Glutamatergic neuron (in vitro differentiated cells): ENCODE results near the gene ZNF311. TPM values are rescaled to one million over a fixed set of nuclear protein-coding genes. Genes with fewer than 3 reads are reported as not detected.

Experiments used
- DNase-seq: peaks from one replicate; pipeline ENCODE4 v3.0.0; 2022
- H3K27ac Mint-ChIP-seq: one replicate; pipeline ENCODE4 v1.8.0; 2020; ENCODE audit warnings: mild to moderate bottlenecking, mixed read lengths, inconsistent platforms; ENCODE audit not compliant: unreplicated experiment
- H3K27me3 Mint-ChIP-seq: one replicate; pipeline ENCODE4 v1.8.0; 2020; ENCODE audit warnings: mild to moderate bottlenecking, moderate library complexity, mixed read lengths, inconsistent platforms; ENCODE audit not compliant: unreplicated experiment
- H3K36me3 Mint-ChIP-seq: one replicate; pipeline ENCODE4 v1.8.0; 2020; ENCODE audit warnings: mild to moderate bottlenecking, mixed read lengths, inconsistent platforms; ENCODE audit not compliant: unreplicated experiment
- H3K4me1 Mint-ChIP-seq: one replicate; pipeline ENCODE4 v1.8.0; 2020; ENCODE audit warnings: mild to moderate bottlenecking, low read depth, mixed read lengths, inconsistent platforms; ENCODE audit not compliant: unreplicated experiment
- H3K4me3 Mint-ChIP-seq: one replicate; pipeline ENCODE4 v1.8.0; 2020; ENCODE audit warnings: mild to moderate bottlenecking, mixed read lengths, inconsistent platforms; ENCODE audit not compliant: unreplicated experiment
- H3K9me3 Mint-ChIP-seq: one replicate; pipeline ENCODE4 v1.8.0; 2020; ENCODE audit warnings: mild to moderate bottlenecking, moderate library complexity, mixed read lengths, inconsistent platforms; ENCODE audit not compliant: unreplicated experiment
- CTCF ChIP-seq: fragments of 200-600 bp; sonication (generic); IDR thresholded peaks from one replicate; pipeline ENCODE4 v1.5.0; 2021; ENCODE audit not compliant: partially characterized antibody, unreplicated experiment
- total RNA-seq: library from RNA; stranded (reverse); fragmentation: NEBNext Ultra II Directional; extraction: Animal tissue kit (Norgen Biotek cat#: 25700); gene quantifications from one replicate; pipeline ENCODE4 v1.2.1, GENCODE V29; 2021; ENCODE audit not compliant: unreplicated experiment

ZNF311 gene
- total RNA-seq, 1 donor from 2014 or later = 5.1 TPM

- DNase-seq = no peak
- Mint-ChIP-seq H3K27me3 (peaks cover 22% of the 10 kb centered on the region), H3K4me3 (peak overlapping the region; percentile 90), H3K9me3 (peaks cover 26% of the 10 kb centered on the region), H3K27ac (peak overlapping the region; percentile 24), H3K4me1 (peaks cover 7% of the 10 kb centered on the region), H3K36me3 (peaks cover 4% of the 10 kb centered on the region)
- no peak for TF ChIP-seq CTCF
These were observed 22.4 kb downstream of the ZNF311 start for GRCh38 chr6:28982476-28983266.

GRCh38 chr6:28981833-28982475, 23.2 kb downstream of the ZNF311 start:
- Mint-ChIP-seq H3K27ac (peak overlapping the region; percentile 95), H3K4me3 (peak overlapping the region; percentile 90), H3K36me3 (peaks cover 4% of the 10 kb centered on the region), H3K27me3 (peaks cover 22% of the 10 kb centered on the region), H3K4me1 (peaks cover 7% of the 10 kb centered on the region), H3K9me3 (peaks cover 26% of the 10 kb centered on the region)
- no peak for TF ChIP-seq CTCF
- peak; percentile 76 for DNase-seq

- peaks cover 7% of the 10 kb centered on the region for H3K4me1 Mint-ChIP-seq
These were observed 23.7 kb downstream of the ZNF311 start for GRCh38 chr6:28981431-28981832.

GRCh38 chr6:28980852-28981430, 24.2 kb downstream of the ZNF311 start:
- Mint-ChIP-seq H3K4me1 (peaks cover 7% of the 10 kb centered on the region), H3K27me3 (peaks cover 22% of the 10 kb centered on the region), H3K27ac (peak overlapping the region; percentile 62), H3K4me3 (peak overlapping the region; percentile 90), H3K36me3 (peaks cover 4% of the 10 kb centered on the region), H3K9me3 (peaks cover 26% of the 10 kb centered on the region)
- peak; percentile 69 for DNase-seq
- peak; percentile 57 for TF ChIP-seq CTCF

More at GRCh38 chr6:28981431-28981832, 23.7 kb downstream of the ZNF311 start:
- DNase-seq = peak; percentile 65
- peaks cover 22% of the 10 kb centered on the region for H3K27me3 Mint-ChIP-seq
- TF ChIP-seq CTCF = peak; percentile 34
- peak overlapping the region; percentile 90 for H3K4me3 Mint-ChIP-seq
- peaks cover 26% of the 10 kb centered on the region for H3K9me3 Mint-ChIP-seq
- H3K36me3 Mint-ChIP-seq = peaks cover 4% of the 10 kb centered on the region
- H3K27ac Mint-ChIP-seq = peak overlapping the region; percentile 62
